Measurements from ENCODE around the gene ALDH16A1.

DNA sequence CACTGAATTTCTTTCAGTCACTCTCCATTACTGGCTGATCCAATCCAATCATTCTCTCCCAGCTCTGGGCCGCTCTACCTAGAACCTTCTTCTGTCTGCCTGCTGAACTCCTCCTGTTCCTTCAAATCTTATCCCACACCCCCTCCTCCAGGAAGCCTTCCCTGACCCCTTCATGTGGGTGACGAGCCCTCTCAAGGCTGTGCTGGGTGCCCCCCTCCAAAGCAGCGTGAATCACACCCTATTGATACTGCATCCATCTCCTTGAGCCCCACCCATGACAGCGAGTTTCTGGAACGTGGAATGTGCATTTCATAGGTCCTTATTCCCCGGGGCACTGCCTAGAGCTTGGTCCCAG, 4.6 kb upstream of the ALDH16A1 start:
- no peak for TF ChIP-seq CTCF (IDR thresholded peaks at IDR 0.05; ENCODE audit: low read depth, low read length, poor library complexity, severe bottlenecking)
- TF ChIP-seq EZH2phosphoT487 (IDR thresholded peaks at IDR 0.05; ENCODE audit: borderline replicate concordance, low read length) = no peak

Data from DOHH2 (cell line).